ENCODE results near the gene RCOR2. TPM values are rescaled to one million over a fixed set of nuclear protein-coding genes. Genes with fewer than 3 reads are reported as not detected.

Gene RCOR2
- total and polyA plus RNA-seq, 10 donors, result 0.07 to 0.52 (median 0.19) TPM; not detected in 2

GRCh38 chr11:63958008-63958407, 41.0 kb upstream of the RCOR2 start:
- WGBS, 5 donors, result 88 to 98% (median 92%) methylated on average over 5 of the region's 5 CpGs
- no peak for DNase-seq
- intact Hi-C loops (cut with DNase I; ENCODE audit: low total_unique reads), result no loop called here
- no peak overlapping the region for H3K27ac ChIP-seq
- H3K4me1 ChIP-seq, result peaks cover 0 to 17% (median 13%) of the 10 kb centered on the region in 6 donors
- no peaks in the 10 kb centered on the region for H3K27me3 ChIP-seq (replicated peaks in 1 of 7)
- no peaks in the 10 kb centered on the region for H3K9me3 ChIP-seq
- peaks cover 0 to 53% (median 33%) of the 10 kb centered on the region in 6 donors for H3K36me3 ChIP-seq
- no peak for TF ChIP-seq POLR2AphosphoS5 (IDR thresholded peaks at IDR 0.05)
- no peak overlapping the region for H3K4me3 ChIP-seq

- Histone ChIP-seq H3K4me3 (peak overlapping the region in 1 of 8 donors; percentile 9), H3K4me1 (peaks cover 0 to 27% (median 14%) of the 10 kb centered on the region in 6 donors), H3K27me3 (replicated peaks in 1 of 7) (no peaks in the 10 kb centered on the region), H3K27ac (peak overlapping the region in 5 of 8 donors; percentile 28 to 83 (median 69)), H3K9me3 (no peaks in the 10 kb centered on the region), H3K36me3 (peaks cover 0 to 93% (median 39%) of the 10 kb centered on the region in 6 donors)
- intact Hi-C loops (cut with DNase I; ENCODE audit: low total_unique reads), result no loop called here
- DNase-seq, result no peak
- no peak for TF ChIP-seq POLR2A (IDR thresholded peaks at IDR 0.05)
- TF ChIP-seq POLR2AphosphoS5 (IDR thresholded peaks at IDR 0.05), result no peak
- no peak for TF ChIP-seq CTCF (IDR thresholded peaks at IDR 0.05 in 8 of 11, conservative IDR thresholded peaks at IDR 0.05 in 3 of 11)
- 95 to 98% (median 98%) methylated on average over 4 of the region's 4 CpGs for WGBS, 5 donors
These were observed 35.6 kb upstream of the RCOR2 start for GRCh38 chr11:63952570-63952969.

GRCh38 chr11:63951779-63952536, 35.0 kb upstream of the RCOR2 start:
- Histone ChIP-seq H3K27ac (peak overlapping the region in 7 of 8 donors; percentile 14 to 83 (median 57)), H3K9me3 (no peaks in the 10 kb centered on the region), H3K4me1 (peaks cover 0 to 27% (median 14%) of the 10 kb centered on the region in 6 donors), H3K27me3 (replicated peaks in 1 of 7) (no peaks in the 10 kb centered on the region), H3K36me3 (peaks cover 0 to 94% (median 42%) of the 10 kb centered on the region in 6 donors), H3K4me3 (peak overlapping the region in 1 of 8 donors; percentile 9)
- TF ChIP-seq CTCF (IDR thresholded peaks at IDR 0.05 in 8 of 11, conservative IDR thresholded peaks at IDR 0.05 in 3 of 11) (no peak), POLR2AphosphoS5 (IDR thresholded peaks at IDR 0.05) (no peak)
- 55 to 64% (median 57%) methylated on average over 20 of the region's 20 CpGs for WGBS, 5 donors
- no peak for DNase-seq
- intact Hi-C loops (cut with DNase I; ENCODE audit: low total_unique reads), result no loop called here

- 50 to 62% (median 61%) methylated on average over 14 of the region's 14 CpGs for WGBS, 5 donors
- Histone ChIP-seq H3K27me3 (replicated peaks in 1 of 7) (no peaks in the 10 kb centered on the region), H3K27ac (peak overlapping the region in 3 of 8 donors; percentile 26 to 42 (median 33)), H3K9me3 (no peaks in the 10 kb centered on the region), H3K36me3 (peaks cover 0 to 57% (median 23%) of the 10 kb centered on the region in 6 donors), H3K4me3 (no peak overlapping the region), H3K4me1 (peaks cover 8 to 56% (median 32%) of the 10 kb centered on the region in 6 donors)
- intact Hi-C loops (cut with DNase I; ENCODE audit: low total_unique reads), result no loop called here
- TF ChIP-seq POLR2AphosphoS5 (IDR thresholded peaks at IDR 0.05) (no peak), CTCF (IDR thresholded peaks at IDR 0.05 in 8 of 11, conservative IDR thresholded peaks at IDR 0.05 in 3 of 11) (peak; percentile 52 to 87 (median 77)), POLR2A (IDR thresholded peaks at IDR 0.05) (no peak)
- DNase-seq, result no peak
These were observed 28.7 kb upstream of the RCOR2 start for GRCh38 chr11:63945477-63946163.
